Measurements from ENCODE around the gene TTC6. TPM values are rescaled to one million over a fixed set of nuclear protein-coding genes. Genes with fewer than 3 reads are reported as not detected.
A peak's percentile ranks its signal among the peaks of the same experiment; 100 is the strongest.

TTC6 gene
- total RNA-seq, 1 donor = under 0.01 TPM

GRCh38 chr14:37583358-37584210 is 11.8 kb upstream of the TTC6 start:
- no peak overlapping the region for H3K4me2 ChIP-seq (ENCODE audit: insufficient read depth, low read length)

GRCh38 chr14:37584211-37585100 is 11.0 kb upstream of the TTC6 start:
- Histone ChIP-seq H3K27ac (ENCODE audit: low read depth, low read length) (no peak overlapping the region), H2AFZ (ENCODE audit: low read length) (no peak overlapping the region), H3K4me1 (ENCODE audit: insufficient read depth, low read length) (no peaks in the 10 kb centered on the region), H3K36me3 (ENCODE audit: insufficient read depth, low read length) (no peaks in the 10 kb centered on the region), H3K9me3 (ENCODE audit: low read depth, low read length) (no peaks in the 10 kb centered on the region), H3K4me2 (ENCODE audit: insufficient read depth, low read length) (no peak overlapping the region), H3K4me3 (ENCODE audit: insufficient read depth, low read length) (no peak overlapping the region), H4K20me1 (ENCODE audit: insufficient read depth, low read length) (no peaks in the 10 kb centered on the region), H3K79me2 (ENCODE audit: insufficient read depth, low read length) (no peaks in the 10 kb centered on the region), H3K27me3 (ENCODE audit: insufficient read depth, low read length) (peaks cover 74% of the 10 kb centered on the region)
- DNase-seq (ENCODE audit: insufficient read length, low spot score, missing footprints) = no peak
- no peak for TF ChIP-seq CTCF (IDR thresholded peaks at IDR 0.05; ENCODE audit: extremely low read depth, low read depth, low read length)

More at GRCh38 chr14:37583358-37584210, 11.8 kb upstream of the TTC6 start:
- Histone ChIP-seq H3K79me2 (ENCODE audit: insufficient read depth, low read length) (no peaks in the 10 kb centered on the region), H3K4me1 (ENCODE audit: insufficient read depth, low read length) (no peaks in the 10 kb centered on the region), H3K9me3 (ENCODE audit: low read depth, low read length) (no peaks in the 10 kb centered on the region), H3K36me3 (ENCODE audit: insufficient read depth, low read length) (no peaks in the 10 kb centered on the region), H4K20me1 (ENCODE audit: insufficient read depth, low read length) (no peaks in the 10 kb centered on the region), H2AFZ (ENCODE audit: low read length) (no peak overlapping the region), H3K4me3 (ENCODE audit: insufficient read depth, low read length) (no peak overlapping the region), H3K27me3 (ENCODE audit: insufficient read depth, low read length) (peaks cover 65% of the 10 kb centered on the region), H3K27ac (ENCODE audit: low read depth, low read length) (no peak overlapping the region)
- peak; percentile 73 for DNase-seq (ENCODE audit: insufficient read length, low spot score, missing footprints)
- TF ChIP-seq CTCF (IDR thresholded peaks at IDR 0.05; ENCODE audit: extremely low read depth, low read depth, low read length) = no peak

DNA sequence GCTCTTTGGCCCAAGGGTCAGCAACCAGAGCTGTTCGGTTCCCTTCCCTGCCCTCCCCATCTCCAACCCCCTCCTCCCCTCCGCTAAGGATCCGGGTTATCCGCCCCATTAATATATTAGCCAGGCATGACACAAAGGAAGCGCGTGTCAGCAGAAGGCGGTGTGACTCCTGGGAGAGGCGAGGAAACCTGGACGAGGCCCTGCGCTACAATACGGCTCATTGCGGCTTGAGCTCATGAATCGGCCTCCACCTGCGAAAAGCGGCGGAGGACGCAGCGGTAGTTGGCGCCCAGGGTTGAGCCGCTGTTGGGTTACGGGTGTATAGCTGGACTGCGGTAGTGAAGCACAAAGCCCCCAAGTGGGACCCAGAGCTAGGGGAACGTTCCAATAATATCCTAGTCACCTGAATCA is 10.3 kb upstream of the TTC6 start:
- no peaks in the 10 kb centered on the region for H3K79me2 ChIP-seq (ENCODE audit: insufficient read depth, low read length)
- peak; percentile 82 for DNase-seq (ENCODE audit: insufficient read length, low spot score, missing footprints)

More for the DNA sequence above, 10.3 kb upstream of the TTC6 start:
- Histone ChIP-seq H2AFZ (ENCODE audit: low read length) (no peak overlapping the region), H3K4me2 (ENCODE audit: insufficient read depth, low read length) (no peak overlapping the region), H3K36me3 (ENCODE audit: insufficient read depth, low read length) (no peaks in the 10 kb centered on the region), H3K4me1 (ENCODE audit: insufficient read depth, low read length) (no peaks in the 10 kb centered on the region), H3K9me3 (ENCODE audit: low read depth, low read length) (no peaks in the 10 kb centered on the region), H3K27ac (ENCODE audit: low read depth, low read length) (no peak overlapping the region), H4K20me1 (ENCODE audit: insufficient read depth, low read length) (no peaks in the 10 kb centered on the region), H3K4me3 (ENCODE audit: insufficient read depth, low read length) (no peak overlapping the region), H3K27me3 (ENCODE audit: insufficient read depth, low read length) (peaks cover 81% of the 10 kb centered on the region)
- no peak for TF ChIP-seq CTCF (IDR thresholded peaks at IDR 0.05; ENCODE audit: extremely low read depth, low read depth, low read length)
